Endothelial cell (in vitro differentiated cells): ENCODE data around the gene APOA1. TPM values are rescaled to one million over a fixed set of nuclear protein-coding genes. Genes with fewer than 3 reads are reported as not detected.
A peak's percentile ranks its signal among the peaks of the same experiment; 100 is the strongest.

ENCODE experiments used
- DNase-seq: peaks from one replicate; pipeline ENCODE4 v3.0.0; 2021; ENCODE audit warnings: low spot score
- H3K27ac Mint-ChIP-seq: one replicate; pipeline ENCODE4 v1.8.0; 2021; ENCODE audit warnings: mixed read lengths, inconsistent platforms; ENCODE audit not compliant: unreplicated experiment
- H3K27me3 Mint-ChIP-seq: one replicate; pipeline ENCODE4 v1.8.0; 2021; ENCODE audit warnings: mild to moderate bottlenecking, moderate library complexity, mixed read lengths, inconsistent platforms; ENCODE audit not compliant: unreplicated experiment
- H3K36me3 Mint-ChIP-seq: one replicate; pipeline ENCODE4 v1.8.0; 2021; ENCODE audit warnings: mild to moderate bottlenecking, low read depth, mixed read lengths, inconsistent platforms; ENCODE audit not compliant: unreplicated experiment
- H3K4me1 Mint-ChIP-seq: one replicate; pipeline ENCODE4 v1.8.0; 2021; ENCODE audit warnings: mild to moderate bottlenecking, mixed read lengths, inconsistent platforms; ENCODE audit not compliant: unreplicated experiment
- H3K4me3 Mint-ChIP-seq: one replicate; pipeline ENCODE4 v1.8.0; 2021; ENCODE audit warnings: mild to moderate bottlenecking, mixed read lengths, inconsistent platforms; ENCODE audit not compliant: unreplicated experiment
- H3K9me3 Mint-ChIP-seq: one replicate; pipeline ENCODE4 v1.8.0; 2021; ENCODE audit warnings: mixed read lengths, inconsistent platforms; ENCODE audit not compliant: unreplicated experiment
- total RNA-seq: library from RNA; stranded (reverse); fragmentation: NEBNext Ultra II Directional; extraction: Animal tissue kit (Norgen Biotek cat#: 25700); gene quantifications from one replicate; pipeline ENCODE4 v1.2.1, GENCODE V29; 2021; ENCODE audit not compliant: unreplicated experiment
- TF ChIP-seq, protein P1 (sequence below): fragments of 200-600 bp; sonication (generic); IDR thresholded peaks from one replicate; pipeline ENCODE4 v1.5.0; 2021; ENCODE audit warnings: antibody characterized with exemption; ENCODE audit not compliant: unreplicated experiment

Gene APOA1
- total RNA-seq, 1 donor from 2014 or later: 1.2 TPM

DNA sequence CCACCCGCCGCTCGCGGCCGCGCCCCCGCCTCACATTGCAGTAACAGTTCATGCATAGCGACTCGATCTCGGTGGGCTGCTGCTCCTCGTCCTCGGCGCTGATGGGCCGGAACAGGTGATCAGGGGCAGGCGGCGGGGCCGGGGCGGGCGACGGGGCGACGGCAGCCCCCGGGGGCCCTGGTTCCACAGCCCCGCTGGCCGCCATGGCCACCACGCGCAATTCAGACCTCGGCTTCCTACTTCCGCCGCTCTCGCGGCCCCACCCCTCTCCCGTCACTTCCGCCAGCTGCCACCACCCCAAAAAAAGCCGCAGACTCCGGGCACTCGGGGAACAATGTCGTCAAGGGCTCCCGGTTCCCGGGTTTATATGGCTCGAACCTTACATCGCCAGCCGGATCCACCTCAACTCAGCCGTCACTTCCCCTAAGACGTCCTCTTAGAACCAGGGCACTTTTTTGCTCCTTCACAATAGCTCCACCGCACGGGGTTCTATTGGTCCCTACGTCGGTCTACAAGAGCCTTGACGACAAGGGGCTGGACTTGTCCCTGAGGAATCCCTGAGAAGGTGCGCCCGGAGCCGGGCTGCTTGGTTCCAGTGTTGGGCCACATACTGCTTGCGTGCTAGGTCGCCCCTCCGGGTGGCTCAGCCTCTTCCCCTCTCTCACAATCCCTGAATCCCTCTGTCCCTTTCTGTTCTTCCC is 49.5 kb downstream of the APOA1 start, which contains the start of gene ZPR1:
Gene ZPR1, minus strand, starts transcription at position 238 of the 701 bp plus-strand sequence. Its CDS starts 33 bp downstream, at position 205.
- peaks cover 8% of the 10 kb centered on the region for H3K27me3 Mint-ChIP-seq

DNA sequence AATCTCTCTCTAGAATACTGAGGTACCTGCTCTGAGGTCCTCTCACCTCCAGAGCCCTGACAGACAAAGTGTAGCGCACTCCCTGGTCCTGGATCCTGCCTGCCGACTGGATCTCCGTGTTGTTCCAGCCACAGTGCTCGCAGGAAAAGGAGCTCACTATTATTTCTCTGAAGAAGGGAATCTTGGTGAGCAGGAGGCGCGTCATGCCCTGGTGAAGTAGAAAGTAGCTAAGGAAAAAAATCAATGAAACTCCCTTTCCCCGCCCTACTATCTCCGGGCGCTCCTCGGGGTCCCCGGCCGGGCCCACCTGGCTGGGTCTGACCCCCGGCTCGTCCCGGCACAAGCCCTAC is 50.0 kb downstream of the APOA1 start:
- Mint-ChIP-seq H3K27me3 (peaks cover 8% of the 10 kb centered on the region), H3K9me3 (no peaks in the 10 kb centered on the region), H3K27ac (peak overlapping the region; percentile 17), H3K4me1 (peaks cover 11% of the 10 kb centered on the region), H3K36me3 (peaks cover 19% of the 10 kb centered on the region), H3K4me3 (peak overlapping the region; percentile 98)
- TF ChIP-seq, protein P1, sequence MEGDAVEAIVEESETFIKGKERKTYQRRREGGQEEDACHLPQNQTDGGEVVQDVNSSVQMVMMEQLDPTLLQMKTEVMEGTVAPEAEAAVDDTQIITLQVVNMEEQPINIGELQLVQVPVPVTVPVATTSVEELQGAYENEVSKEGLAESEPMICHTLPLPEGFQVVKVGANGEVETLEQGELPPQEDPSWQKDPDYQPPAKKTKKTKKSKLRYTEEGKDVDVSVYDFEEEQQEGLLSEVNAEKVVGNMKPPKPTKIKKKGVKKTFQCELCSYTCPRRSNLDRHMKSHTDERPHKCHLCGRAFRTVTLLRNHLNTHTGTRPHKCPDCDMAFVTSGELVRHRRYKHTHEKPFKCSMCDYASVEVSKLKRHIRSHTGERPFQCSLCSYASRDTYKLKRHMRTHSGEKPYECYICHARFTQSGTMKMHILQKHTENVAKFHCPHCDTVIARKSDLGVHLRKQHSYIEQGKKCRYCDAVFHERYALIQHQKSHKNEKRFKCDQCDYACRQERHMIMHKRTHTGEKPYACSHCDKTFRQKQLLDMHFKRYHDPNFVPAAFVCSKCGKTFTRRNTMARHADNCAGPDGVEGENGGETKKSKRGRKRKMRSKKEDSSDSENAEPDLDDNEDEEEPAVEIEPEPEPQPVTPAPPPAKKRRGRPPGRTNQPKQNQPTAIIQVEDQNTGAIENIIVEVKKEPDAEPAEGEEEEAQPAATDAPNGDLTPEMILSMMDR: no peak
- DNase-seq: no peak

More for the DNA sequence above, 49.5 kb downstream of the APOA1 start, which contains the start of gene ZPR1:
- Mint-ChIP-seq H3K27ac (peak within 1 kb of the TSS; percentile 85), H3K4me3 (peak within 1 kb of the TSS; percentile 98), H3K9me3 (no peaks in the 10 kb centered on the region), H3K36me3 (peaks cover 18% of the 10 kb centered on the region), H3K4me1 (peaks cover 11% of the 10 kb centered on the region)
- DNase-seq: peak; percentile 62
- TF ChIP-seq, protein P1: no peak

DNA sequence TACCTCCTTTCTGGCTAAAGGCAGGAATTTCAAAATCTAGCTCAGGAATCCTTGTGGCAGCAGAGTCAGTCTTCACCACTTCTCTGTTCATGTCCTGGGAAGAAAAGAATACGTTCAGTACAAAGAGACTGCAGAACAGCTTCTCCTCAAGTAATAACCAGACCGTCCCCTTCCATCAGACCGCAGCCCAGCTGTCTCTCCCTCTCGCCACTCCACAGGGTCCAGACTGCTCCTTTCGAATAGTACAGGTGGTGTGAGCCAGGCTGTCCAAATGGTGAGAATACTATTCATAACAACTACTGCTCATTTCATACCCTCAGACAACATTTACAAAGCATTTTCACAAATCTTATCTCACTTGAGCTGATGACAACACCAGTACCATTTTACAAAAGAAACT is 50.5 kb downstream of the APOA1 start:
- TF ChIP-seq, protein P1: no peak
- DNase-seq: no peak
- H3K4me1 Mint-ChIP-seq: peaks cover 11% of the 10 kb centered on the region
- H3K27me3 Mint-ChIP-seq: peaks cover 8% of the 10 kb centered on the region
- H3K36me3 Mint-ChIP-seq: peaks cover 23% of the 10 kb centered on the region
- no peaks in the 10 kb centered on the region for H3K9me3 Mint-ChIP-seq
- H3K27ac Mint-ChIP-seq: peak overlapping the region; percentile 17
- H3K4me3 Mint-ChIP-seq: peak overlapping the region; percentile 98

DNA sequence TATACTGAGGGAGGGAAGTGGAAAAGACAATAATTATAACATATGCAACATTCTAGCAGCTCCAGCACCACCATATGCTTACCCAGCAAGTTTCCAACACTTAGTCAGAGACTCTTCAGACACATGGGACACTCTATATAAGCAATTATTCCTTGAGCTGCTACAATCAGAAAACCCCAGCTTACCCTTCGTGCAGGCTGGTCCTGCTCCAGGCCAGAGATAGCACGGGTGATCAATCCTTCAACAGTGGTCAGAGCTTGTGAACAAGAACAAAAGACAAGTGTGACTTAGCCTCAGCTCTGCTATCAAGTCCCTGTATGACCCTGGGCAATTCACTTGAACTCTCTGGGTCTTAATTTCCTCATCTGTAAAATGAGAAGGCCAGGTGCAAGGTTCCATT is 51.1 kb downstream of the APOA1 start:
- TF ChIP-seq, protein P1: no peak
- H3K27ac Mint-ChIP-seq: no peak overlapping the region
- H3K27me3 Mint-ChIP-seq: peaks cover 5% of the 10 kb centered on the region
- no peak for DNase-seq
- peak overlapping the region; percentile 98 for H3K4me3 Mint-ChIP-seq
- peaks cover 26% of the 10 kb centered on the region for H3K36me3 Mint-ChIP-seq
- peaks cover 11% of the 10 kb centered on the region for H3K4me1 Mint-ChIP-seq
- no peaks in the 10 kb centered on the region for H3K9me3 Mint-ChIP-seq

Other genes starting within 250 kb of the APOA1 start
- gene BUD13, start 64.6 kb downstream of the APOA1 start, total RNA-seq: 16.9 TPM
- gene ZPR1, start 49.6 kb downstream of the APOA1 start, total RNA-seq: 33.4 TPM
- not detected for gene APOA5, start 45.7 kb downstream of the APOA1 start, total RNA-seq
- not detected for gene APOA4, start 14.3 kb downstream of the APOA1 start, total RNA-seq
- not detected for gene APOC3, start 7.7 kb downstream of the APOA1 start, total RNA-seq